MCF 10A (cell line): ENCODE data around the gene ENC1. TPM values are rescaled to one million over a fixed set of nuclear protein-coding genes. Genes with fewer than 3 reads are reported as not detected.

Experiments used
- BruUV-seq: library from RNA; stranded (reverse); fragments of 400-500 nt; replicated peaks from 2 replicates; lab custom pipeline; 2021; lab: Mats Ljungman, UMichigan
- CTCF ChIA-PET: fragments of 300-600 bp; sonication (Branson Sonifier 250); formaldehyde crosslinking; extraction: SDS; loops from one replicate; lab custom pipeline; 2021; ENCODE audit warnings: antibody characterized with exemption, inconsistent platforms; lab: Yijun Ruan, JAX
- POLR2A ChIA-PET: fragments of 300-600, 350-650 bp; sonication (Branson Sonifier 250); formaldehyde crosslinking; extraction: SDS; loops from one replicate; lab custom pipeline; 2020; ENCODE audit warnings: antibody characterized with exemption, inconsistent platforms; lab: Yijun Ruan, JAX
- DNase-seq: peaks from one replicate; pipeline ENCODE4 v3.0.0-alpha.2; 2018; ENCODE audit not compliant: unreplicated experiment
- H3K27ac Mint-ChIP-seq: one replicate; pipeline ENCODE4 v1.8.0; 2022; ENCODE audit warnings: mild to moderate bottlenecking, low read depth, mixed read lengths; ENCODE audit not compliant: unreplicated experiment
- H3K27me3 Mint-ChIP-seq: one replicate; pipeline ENCODE4 v1.8.0; 2022; ENCODE audit warnings: mixed read lengths; ENCODE audit not compliant: insufficient read depth, unreplicated experiment
- H3K36me3 Mint-ChIP-seq: one replicate; pipeline ENCODE4 v1.8.0; 2022; ENCODE audit warnings: mild to moderate bottlenecking, moderate library complexity, mixed read lengths; ENCODE audit not compliant: insufficient read depth, unreplicated experiment
- H3K4me1 Mint-ChIP-seq: one replicate; pipeline ENCODE4 v1.8.0; 2022; ENCODE audit warnings: mixed read lengths; ENCODE audit not compliant: insufficient read depth, unreplicated experiment
- H3K4me3 Mint-ChIP-seq: one replicate; pipeline ENCODE4 v1.8.0; 2022; ENCODE audit warnings: mild to moderate bottlenecking, moderate library complexity, mixed read lengths; ENCODE audit not compliant: unreplicated experiment
- H3K9me3 Mint-ChIP-seq: one replicate; pipeline ENCODE4 v1.8.0; 2022; ENCODE audit warnings: mixed read lengths; ENCODE audit not compliant: unreplicated experiment
- intact Hi-C: fragments of 100-400 bp; cut with micrococcal nuclease; formaldehyde crosslinking; loops from 2 replicates; pipeline ENCODE4 v1.14.1; 2022
- total RNA-seq: library from RNA; stranded (reverse); gene quantifications from 2 replicates; pipeline ENCODE4 v1.2.3, GENCODE V29; 2022
- TF ChIP-seq, protein P1 (sequence below): fragments of 200-600 bp; IDR thresholded peaks from one replicate; pipeline ENCODE4 v1.8.0; 2022; ENCODE audit warnings: antibody characterized with exemption, mild to moderate bottlenecking; ENCODE audit not compliant: unreplicated experiment

Gene ENC1
- total RNA-seq, 1 experiment from 2014 or later = 12.9 TPM

DNA sequence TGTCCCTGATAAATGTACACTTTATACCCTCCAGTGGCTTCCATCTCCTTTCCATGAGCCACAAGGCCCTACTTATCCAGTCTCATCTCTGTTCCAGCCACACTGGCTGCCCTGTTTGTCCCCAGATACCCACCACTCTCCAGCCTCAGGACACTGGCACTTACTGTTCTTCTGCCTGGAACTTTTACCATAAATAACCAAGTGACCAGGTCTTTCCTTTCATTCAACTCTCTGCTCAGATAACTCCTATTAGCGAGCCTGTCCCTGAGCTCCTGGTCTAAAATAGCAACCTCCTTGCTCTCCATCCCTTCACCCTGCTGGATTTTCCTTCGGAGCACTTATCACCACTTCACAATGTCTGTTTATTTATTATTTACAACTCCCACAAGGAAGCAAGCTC, 16.6 kb upstream of the ENC1 start:
- intact Hi-C loops = no loop called here
- no peak overlapping the region for H3K4me3 Mint-ChIP-seq
- CTCF ChIA-PET = interaction anchor here (0.6 to 3.9 kb wide), 5 partner anchors 8 to 1067 kb away, joined by 3 to 23 read pairs (median 5); no protein-coding TSS in a partner anchor

DNA sequence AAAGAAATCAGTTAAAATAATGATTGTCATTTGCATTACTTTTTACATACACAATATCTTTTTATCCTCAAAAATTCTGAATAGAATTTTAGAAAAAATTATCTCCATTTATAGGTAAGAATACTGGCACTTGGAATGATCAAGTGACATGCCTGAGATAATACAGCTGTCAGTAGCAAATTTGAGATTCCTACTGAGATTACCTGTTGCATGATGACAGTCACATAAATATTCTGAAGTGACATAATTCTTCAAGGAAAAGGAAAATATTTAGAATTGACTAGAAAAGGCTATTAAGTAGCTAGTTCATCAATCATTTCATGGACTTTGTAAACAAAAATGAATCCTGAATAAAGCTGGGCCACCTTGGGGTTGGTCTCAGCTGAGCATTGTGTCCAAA, 15.2 kb upstream of the ENC1 start:
- no peak overlapping the region for H3K4me3 Mint-ChIP-seq
- no peaks in the 10 kb centered on the region for H3K36me3 Mint-ChIP-seq
- POLR2A ChIA-PET = no interaction called here
- H3K27ac Mint-ChIP-seq = no peak overlapping the region
- peaks cover 2% of the 10 kb centered on the region for H3K4me1 Mint-ChIP-seq
- no TSS peak for BruUV-seq
- intact Hi-C loops = no loop called here
- no peak for DNase-seq
- CTCF ChIA-PET = interaction anchor here (0.6 to 1.0 kb wide), 5 partner anchors 9 to 869 kb away, joined by 3 read pairs; no protein-coding TSS in a partner anchor
- TF ChIP-seq, protein P1, sequence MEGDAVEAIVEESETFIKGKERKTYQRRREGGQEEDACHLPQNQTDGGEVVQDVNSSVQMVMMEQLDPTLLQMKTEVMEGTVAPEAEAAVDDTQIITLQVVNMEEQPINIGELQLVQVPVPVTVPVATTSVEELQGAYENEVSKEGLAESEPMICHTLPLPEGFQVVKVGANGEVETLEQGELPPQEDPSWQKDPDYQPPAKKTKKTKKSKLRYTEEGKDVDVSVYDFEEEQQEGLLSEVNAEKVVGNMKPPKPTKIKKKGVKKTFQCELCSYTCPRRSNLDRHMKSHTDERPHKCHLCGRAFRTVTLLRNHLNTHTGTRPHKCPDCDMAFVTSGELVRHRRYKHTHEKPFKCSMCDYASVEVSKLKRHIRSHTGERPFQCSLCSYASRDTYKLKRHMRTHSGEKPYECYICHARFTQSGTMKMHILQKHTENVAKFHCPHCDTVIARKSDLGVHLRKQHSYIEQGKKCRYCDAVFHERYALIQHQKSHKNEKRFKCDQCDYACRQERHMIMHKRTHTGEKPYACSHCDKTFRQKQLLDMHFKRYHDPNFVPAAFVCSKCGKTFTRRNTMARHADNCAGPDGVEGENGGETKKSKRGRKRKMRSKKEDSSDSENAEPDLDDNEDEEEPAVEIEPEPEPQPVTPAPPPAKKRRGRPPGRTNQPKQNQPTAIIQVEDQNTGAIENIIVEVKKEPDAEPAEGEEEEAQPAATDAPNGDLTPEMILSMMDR = no peak
- no peaks in the 10 kb centered on the region for H3K27me3 Mint-ChIP-seq
- H3K9me3 Mint-ChIP-seq = no peaks in the 10 kb centered on the region

More for the DNA sequence above, 16.6 kb upstream of the ENC1 start:
- H3K27ac Mint-ChIP-seq = no peak overlapping the region
- H3K9me3 Mint-ChIP-seq = no peaks in the 10 kb centered on the region
- peaks cover 5% of the 10 kb centered on the region for H3K4me1 Mint-ChIP-seq
- H3K36me3 Mint-ChIP-seq = no peaks in the 10 kb centered on the region
- DNase-seq = no peak
- H3K27me3 Mint-ChIP-seq = no peaks in the 10 kb centered on the region
- BruUV-seq = no TSS peak
- TF ChIP-seq, protein P1 = no peak
- POLR2A ChIA-PET = no interaction called here

DNA sequence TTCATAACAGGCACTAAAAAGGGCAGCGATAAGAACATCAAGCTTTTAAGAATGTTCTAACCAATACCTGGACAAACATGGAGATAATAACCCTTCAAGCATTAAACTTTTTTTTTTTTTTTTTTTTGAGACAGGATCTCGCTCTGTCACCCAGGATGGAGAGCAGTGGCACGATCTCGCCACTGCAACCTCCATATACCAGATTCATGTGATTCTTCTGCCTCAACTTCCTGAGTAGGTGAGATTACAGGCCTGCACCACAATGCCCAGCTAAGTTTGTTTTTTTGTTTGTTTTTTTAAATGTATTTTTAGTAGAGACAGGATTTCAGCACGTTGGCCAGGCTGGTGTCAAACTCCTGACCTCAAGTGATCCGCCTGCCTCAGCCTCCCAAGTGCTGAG, 14.7 kb upstream of the ENC1 start:
- no peaks in the 10 kb centered on the region for H3K9me3 Mint-ChIP-seq
- CTCF ChIA-PET = interaction anchor here (0.6 to 1.4 kb wide), 4 partner anchors 13 to 753 kb away, joined by 3 to 6 read pairs (median 3); no protein-coding TSS in a partner anchor

DNA sequence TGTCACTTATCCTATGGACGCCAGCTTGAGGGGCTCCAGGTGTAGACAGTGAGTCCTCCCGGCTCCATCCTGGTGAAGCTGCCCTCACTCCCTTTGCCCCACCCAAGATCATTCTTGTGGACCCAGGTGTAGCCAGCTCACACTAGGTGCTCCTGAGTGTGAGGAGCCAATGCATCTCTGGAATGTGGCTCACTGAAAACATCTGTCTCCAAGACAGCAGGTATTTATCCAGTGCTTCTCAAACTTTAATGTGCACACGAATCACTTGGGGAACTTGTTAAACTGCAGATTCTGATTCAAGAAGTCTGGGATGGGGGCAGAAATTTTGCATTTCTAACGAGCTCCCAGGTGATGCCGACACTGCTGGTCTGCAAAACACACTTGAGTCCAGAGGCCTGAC, 13.5 kb upstream of the ENC1 start:
- TF ChIP-seq, protein P1 = no peak
- H3K27me3 Mint-ChIP-seq = no peaks in the 10 kb centered on the region
- POLR2A ChIA-PET = interaction anchor here (0.6 kb wide), 1 partner anchor 894 kb away, joined by 3 read pairs; no protein-coding TSS in a partner anchor
- no TSS peak for BruUV-seq
- CTCF ChIA-PET = interaction anchor here (0.6 to 1.4 kb wide), 4 partner anchors 19 to 970 kb away, joined by 3 to 6 read pairs (median 4); no protein-coding TSS in a partner anchor
- no peaks in the 10 kb centered on the region for H3K4me1 Mint-ChIP-seq
- no peaks in the 10 kb centered on the region for H3K36me3 Mint-ChIP-seq
- DNase-seq = no peak
- no peak overlapping the region for H3K4me3 Mint-ChIP-seq
- H3K27ac Mint-ChIP-seq = no peak overlapping the region
- intact Hi-C loops = no loop called here
- no peaks in the 10 kb centered on the region for H3K9me3 Mint-ChIP-seq

More for the DNA sequence above, 14.7 kb upstream of the ENC1 start:
- Mint-ChIP-seq H3K27ac (no peak overlapping the region), H3K4me1 (no peaks in the 10 kb centered on the region), H3K27me3 (no peaks in the 10 kb centered on the region), H3K36me3 (no peaks in the 10 kb centered on the region), H3K4me3 (no peak overlapping the region)
- DNase-seq = no peak
- intact Hi-C loops = no loop called here
- TF ChIP-seq, protein P1 = no peak
- BruUV-seq = no TSS peak
- POLR2A ChIA-PET = no interaction called here
